GM18526 (cell line): ENCODE results near the gene ARID1B.

Experiments
- POLR2A ChIP-seq: IDR thresholded peaks from 3 replicates; pipeline ENCODE4 v1.6.1; 2011; ENCODE audit not compliant: insufficient read length; ENCODE audit errors: extremely low read depth

Gene ARID1B

DNA sequence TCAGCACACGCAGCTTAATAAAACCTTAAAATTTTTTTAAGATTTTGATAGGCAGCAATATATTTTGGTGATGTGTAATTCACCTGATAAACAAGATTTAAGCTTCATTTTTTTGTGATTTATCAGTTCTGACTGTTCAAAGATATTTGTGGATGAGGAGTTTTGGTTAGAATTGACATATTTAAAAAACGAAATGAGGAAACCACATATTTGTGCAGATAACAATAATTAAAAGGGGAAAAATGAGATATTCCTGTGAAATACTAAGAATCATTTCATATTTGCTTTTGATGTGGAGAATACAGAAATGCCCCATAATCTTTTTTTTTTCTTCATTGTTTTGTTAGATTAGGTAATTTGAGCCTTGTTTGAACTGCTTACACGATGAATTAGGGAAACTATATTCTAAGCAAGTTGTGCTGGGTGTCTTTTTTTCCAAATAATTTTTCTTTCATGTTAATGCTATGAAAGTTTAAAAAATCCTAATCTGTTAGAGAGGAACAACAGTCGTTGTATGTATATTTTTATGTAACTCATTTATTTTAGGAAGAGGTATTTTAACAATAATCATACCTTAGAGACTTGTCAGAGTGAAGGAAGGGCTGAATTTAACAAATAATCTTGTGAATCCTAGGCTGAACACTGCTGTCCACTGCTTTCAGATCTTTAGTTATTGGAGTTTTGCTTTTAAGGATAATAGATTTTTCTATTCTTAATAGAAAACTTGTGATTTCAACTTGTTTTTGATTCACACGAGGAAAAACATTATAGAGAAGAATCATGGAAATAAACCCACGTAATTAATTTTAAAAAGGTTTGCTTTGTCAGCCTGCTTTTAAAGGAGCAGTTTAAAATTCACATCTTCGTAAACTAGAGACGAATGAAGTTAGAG is 4.0 kb downstream of the ARID1B start:
- no peak for TF ChIP-seq POLR2A

DNA sequence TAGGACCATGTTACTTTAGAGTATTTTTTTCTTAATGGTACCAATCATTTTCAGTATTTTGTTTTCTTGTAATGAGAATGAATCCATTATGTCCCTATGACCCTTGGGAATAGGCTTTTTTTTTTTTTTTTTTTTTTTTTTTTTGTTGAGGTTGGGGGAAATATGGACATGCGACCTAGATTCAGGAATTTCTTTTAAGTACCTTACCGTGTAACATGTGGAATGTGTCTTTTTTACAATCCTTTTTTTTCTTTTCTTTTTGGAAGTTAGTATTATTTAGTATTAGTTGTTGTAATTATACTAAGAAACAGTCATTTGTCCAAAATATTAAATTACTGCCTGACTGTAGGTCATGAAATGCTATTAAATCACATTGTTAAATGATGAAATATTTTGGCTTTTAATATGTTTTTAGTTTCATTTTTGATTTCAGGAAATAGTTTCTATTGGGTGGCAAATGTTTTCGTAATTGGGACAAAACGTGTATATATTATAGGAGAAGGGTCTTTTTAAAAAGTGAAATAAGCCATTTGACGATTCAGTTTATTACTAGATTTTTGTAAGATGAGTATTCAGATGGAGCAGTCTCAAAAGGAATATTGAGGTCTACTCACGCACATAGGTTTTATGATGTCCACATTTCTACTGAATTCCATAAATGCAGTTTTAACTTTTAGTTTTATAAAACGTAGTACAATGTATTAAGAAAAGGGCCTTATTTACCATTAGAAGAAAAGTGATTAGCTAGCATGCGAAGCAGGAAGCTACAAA is 4.9 kb downstream of the ARID1B start:
- no peak for TF ChIP-seq POLR2A

DNA sequence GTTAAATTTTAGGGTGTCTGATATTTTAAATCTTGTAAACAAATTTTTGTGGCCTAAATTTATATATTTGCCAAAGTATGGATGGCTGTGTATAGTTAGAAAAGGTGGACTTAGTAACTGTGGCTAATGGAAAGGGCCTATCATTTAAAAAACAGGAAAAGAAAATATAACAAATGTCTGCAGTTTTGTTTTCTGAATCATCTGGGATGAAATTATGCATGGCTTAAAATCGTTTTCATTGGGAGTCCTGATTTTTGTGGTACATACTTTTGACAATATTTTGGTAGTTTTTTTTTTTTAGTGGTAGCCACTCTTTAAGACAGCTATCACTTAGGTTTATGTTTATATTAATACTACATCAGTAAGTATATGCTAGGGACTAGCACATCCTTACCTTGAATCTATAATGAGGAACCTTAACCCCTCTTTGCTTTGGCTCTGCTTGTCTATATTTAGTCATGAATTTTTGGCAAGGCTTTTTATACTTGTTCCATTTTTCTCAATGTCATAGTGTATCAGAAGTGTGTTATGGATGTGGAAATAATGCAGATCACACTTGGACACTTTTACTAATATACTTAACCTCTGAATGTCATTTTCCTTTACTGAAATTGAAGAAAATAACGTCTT is 5.6 kb downstream of the ARID1B start:
- no peak for TF ChIP-seq POLR2A

DNA sequence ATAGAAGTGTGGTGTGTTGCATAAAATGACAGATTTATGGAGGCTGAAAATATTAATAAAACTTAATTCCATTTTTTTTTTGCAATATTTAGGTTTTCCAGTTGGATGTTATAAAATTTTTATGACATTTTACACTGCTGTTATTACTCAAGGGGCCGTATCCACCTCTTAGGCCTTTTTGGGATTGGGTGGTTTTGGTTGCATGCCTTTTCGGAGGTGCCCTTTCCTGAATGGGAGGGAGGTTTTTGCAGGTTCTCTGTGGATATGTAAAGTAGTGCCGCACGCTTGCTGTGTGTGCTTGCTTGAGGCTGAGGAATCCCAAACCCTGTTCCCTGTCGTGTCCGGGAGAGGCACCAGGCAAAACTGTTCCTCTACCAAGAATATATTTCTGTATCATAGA is 6.8 kb downstream of the ARID1B start:
- no peak for TF ChIP-seq POLR2A

DNA sequence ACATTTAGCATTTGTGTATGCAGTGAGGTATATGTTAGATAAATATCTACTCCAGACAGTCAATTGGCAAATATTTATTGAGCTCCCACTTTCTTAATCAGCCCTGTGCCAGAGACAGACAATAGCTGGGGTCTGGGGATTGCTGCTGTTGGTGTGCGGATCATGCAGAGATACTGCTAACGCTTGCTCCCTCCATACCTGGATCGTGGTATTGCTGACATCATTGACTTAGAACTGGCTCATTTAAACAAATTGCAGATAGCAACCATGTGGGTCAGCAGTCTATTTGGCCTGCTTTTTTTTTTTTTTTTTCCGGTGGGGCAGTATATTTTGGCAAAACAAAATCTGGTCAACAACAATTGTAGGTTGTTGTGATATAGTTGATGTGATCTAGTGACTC is 9.5 kb downstream of the ARID1B start:
- no peak for TF ChIP-seq POLR2A

DNA sequence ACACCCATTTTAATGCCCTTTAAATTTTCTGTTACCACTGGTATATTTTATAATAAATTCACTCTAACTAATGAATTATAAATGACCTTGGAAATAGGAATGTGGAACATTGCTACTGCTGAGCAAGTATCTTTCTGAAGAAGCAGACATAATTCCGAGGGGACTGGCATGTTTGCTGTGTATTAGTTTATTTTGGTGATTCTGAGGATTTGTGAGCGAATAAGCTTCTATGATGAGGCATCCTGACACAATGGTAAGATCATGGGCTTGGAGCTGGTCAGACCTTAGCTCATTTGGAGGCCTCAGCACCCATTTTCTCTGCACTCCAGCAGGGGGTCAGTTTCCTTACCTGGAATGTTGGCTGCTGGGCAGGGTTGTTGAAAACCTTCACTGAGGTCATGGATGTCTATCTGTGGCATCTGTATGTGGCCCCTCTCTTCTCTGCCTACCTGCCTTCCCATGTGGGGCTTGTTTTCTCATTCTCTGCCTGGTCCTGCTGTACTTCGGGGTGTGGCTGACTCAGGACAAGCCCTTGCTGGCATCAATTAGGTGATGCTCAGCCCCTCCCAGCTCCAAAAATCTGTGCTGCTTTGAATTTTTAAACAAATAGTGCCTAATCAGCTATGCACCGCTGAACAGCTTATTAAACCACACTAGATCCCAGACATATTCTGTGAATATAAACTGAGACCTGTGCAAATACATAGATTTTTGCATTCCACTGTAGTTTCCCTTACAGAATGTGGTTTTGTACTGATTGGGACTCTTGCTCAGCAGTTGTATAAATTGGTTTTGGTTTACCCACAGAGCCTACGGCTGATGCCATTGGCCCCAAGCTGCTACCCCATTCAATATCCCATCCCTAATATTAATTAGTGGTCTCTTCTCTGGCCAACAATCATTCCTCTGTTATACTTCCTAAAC is 10.7 kb downstream of the ARID1B start:
- no peak for TF ChIP-seq POLR2A

DNA sequence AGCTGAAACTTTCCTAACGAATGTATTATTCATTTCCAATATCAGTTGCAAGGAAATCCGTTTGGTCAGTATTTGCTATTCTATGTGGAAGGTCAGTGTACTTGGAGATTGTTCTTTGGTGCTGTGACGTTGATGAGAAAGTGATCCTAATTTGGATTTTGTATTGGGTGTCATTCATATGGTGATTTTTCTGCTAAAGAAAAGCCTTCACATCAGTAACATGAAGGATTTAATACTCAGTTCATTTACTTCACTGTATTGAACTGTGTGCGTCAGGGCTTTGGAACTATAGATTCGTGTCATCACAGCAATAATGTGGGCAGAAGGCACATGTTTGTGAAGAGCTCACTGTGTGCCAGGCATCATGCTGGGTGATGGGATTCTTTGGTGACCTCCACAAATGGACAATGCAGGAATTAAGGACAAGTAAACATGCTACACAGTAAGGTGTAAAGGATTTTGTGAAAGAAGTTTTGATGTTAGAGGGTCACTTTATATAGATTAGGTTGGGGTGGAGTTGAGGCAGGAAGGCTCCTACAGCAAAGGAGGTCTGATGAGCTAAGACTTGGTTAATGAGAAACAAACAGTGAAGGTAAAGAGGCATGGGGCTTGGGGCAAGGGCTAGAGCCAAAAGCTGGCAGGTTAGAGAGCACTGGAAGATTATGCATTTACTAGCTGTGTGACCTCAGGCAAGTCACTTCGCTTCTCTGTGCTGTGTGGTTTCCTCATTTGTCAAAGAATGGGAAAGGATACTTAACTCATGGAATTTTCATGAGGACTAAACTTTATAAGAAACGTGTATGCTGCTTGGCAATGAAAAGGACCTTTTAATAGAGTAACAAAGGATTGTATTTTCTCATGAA is 12.1 kb downstream of the ARID1B start:
- no peak for TF ChIP-seq POLR2A

DNA sequence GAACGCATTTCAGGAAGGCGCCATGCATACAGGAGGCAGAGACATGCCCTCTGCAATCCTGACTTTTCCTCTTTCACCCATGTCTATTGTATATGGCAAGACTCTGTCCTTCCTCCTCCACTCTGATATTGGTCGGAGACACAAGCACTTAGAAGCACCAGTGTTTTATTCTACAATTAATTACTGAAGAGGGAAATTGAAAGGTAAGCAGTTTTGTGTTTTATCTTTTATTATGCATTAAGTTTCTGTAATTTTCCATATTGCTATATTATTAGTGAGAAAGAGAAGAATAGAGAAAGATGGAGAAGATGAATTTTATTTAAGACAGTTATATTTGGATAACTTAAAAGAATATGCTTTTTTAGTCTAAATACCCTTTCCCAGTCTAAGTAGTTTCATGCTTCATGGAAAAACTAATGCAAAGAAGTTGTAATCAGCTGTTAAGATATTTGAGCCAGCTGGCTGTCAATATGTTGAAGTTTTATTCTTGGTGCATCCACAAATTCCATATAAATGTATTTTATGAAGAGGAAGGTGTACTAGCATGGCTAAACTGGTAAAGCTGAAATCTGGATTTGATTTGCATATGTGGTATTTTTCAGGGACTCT is 13.6 kb downstream of the ARID1B start:
- no peak for TF ChIP-seq POLR2A

DNA sequence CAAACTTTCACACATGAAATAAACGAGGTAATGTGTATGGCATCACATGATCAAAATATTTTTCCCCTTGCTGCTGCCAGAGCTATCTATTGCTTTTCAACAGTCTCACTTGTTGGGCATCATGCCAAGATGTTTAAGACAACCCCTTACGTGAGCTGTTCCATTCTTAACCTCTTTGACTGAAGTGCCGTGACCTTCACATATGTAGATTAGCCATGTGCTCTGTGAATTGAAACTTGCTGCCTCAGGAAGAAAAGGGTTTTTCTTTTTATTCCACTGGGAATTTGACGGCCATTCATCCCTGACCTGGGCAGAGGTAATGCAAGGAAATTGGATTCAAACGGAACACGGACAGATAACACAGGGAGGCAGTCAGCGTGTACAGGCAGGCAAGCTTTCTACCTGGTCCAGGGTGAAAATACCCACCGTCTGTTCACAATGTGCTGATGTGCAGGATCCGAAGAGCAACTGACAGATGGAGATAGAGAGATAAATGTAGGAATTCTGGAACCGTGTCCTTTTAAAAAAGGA is 14.2 kb downstream of the ARID1B start:
- no peak for TF ChIP-seq POLR2A

DNA sequence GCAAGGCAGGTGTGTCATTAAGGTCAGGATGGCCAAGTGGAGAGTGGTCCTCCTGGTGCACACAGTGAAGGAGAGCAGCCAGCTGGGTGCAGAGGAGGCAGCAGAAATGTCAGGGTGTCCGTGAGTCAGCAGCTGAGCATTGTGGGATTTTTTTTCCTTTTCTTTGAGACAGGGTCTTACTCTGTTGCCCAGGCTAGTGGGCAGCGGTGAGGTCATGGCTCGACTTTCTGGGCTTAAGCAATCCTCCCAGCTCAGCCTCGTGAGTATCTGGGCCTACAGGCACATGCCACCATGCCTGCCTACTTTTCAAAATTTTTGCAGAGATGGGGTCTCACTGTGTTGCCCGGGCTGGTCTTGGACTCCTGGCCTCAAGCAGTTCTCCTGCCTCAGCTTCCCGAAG is 16.0 kb downstream of the ARID1B start:
- TF ChIP-seq POLR2A = no peak

DNA sequence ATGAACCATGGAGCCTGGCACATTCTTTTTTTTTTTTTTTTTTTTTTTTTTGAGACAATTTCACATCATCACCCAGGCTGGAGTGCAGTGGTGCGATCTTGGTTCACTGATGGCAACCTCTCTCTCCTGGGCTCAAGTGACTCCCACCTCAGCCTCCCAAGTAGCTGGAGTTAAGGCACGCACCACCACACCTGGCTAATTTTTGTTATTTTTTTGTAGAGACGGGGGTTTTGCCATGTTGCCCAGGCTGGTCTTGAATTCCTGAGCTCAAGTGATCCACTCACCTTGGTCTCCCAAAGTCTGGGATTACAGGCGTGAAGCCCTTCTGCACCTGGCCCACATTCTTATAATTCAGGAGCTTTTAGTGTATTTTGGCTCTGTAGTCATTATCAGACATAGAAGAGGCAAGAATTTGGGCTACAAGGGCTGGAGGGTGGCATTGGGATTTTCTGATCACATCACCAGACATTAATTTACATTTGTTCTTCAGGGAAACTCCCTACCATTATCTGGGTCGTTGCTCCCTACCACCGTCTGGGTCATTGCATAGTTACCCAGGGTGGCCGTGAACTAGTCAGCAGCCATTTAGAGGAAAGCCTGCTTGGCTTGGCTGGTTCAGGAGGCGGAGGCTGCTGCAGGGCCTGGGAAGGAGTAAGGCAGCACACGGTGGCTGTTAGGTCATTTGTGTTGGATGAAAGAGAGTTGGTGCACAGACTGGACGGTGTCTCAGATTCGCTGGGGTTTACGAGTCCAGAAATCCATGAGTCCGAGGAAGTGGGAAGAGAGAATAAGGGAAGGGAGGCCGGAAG is 17.6 kb downstream of the ARID1B start:
- TF ChIP-seq POLR2A = no peak

DNA sequence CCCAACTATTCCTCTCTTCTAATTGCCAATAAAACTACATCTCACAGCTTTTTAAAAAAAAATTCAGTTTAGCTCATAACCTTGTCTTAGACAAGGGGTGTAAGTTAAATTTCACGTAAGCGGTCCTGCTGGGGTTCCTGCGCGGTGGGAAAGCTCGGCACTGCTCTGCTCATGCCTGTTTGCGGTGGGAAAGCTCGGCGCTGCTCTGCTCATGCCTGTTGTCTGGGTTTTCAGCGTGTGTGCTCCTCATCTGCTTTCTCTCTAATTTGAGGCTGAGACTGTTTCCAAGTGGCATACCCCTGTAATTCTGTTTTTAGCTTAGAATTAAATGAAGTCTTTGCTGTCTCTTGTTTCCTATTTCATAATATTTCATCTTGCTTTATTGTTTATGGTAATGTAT is 18.6 kb downstream of the ARID1B start:
- TF ChIP-seq POLR2A = no peak
